GM23338 (cell line): ENCODE results near the gene CAST.

ENCODE experiments used
- CREB1 ChIP-seq: fragments of 250-450 bp; sonication (Bioruptor Pico); IDR thresholded peaks from 2 replicates; pipeline ENCODE4 v1.5.0; 2020; ENCODE audit warnings: low read depth, mild to moderate bottlenecking, moderate library complexity
- CTCF ChIP-seq, 2 experiments: fragments of 200-600 bp in 1 of 2; sonication (generic) in 1 of 2; conservative IDR thresholded peaks; 2 replicates each; pipeline versions ENCODE4 v1.5.1 to v1.6.1; 2016 to 2017; ENCODE audit warnings: antibody characterized with exemption in 2 of 2, low read depth in 2 of 2, mild to moderate bottlenecking in 2 of 2, moderate library complexity in 1 of 2
- EZH2 ChIP-seq: fragments of 200-600 bp; sonication (generic); IDR thresholded peaks from one replicate; pipeline ENCODE4 v1.8.0; 2017; ENCODE audit warnings: antibody characterized with exemption, mild to moderate bottlenecking, low read depth; ENCODE audit not compliant: unreplicated experiment
- EZH2phosphoT487 ChIP-seq: fragments of 200-600 bp; sonication (generic); IDR thresholded peaks from one replicate; pipeline ENCODE4 v1.8.1; 2018; ENCODE audit warnings: antibody characterized with exemption; ENCODE audit not compliant: unreplicated experiment
- POLR2AphosphoS5 ChIP-seq: IDR thresholded peaks from 2 replicates; pipeline ENCODE4 v1.6.1; 2016; ENCODE audit warnings: antibody characterized with exemption, low read depth

- TF ChIP-seq CTCF (conservative IDR thresholded peaks at IDR 0.05; ENCODE audit: low read depth in 2 of 2) (no peak), EZH2 (no peak), POLR2AphosphoS5 (no peak), EZH2phosphoT487 (no peak), CREB1 (CRISPR knock-in tag) (no peak)
These were observed 11.0 kb downstream of the CAST start for GRCh38 chr5:96673127-96673526.
